Ammon's horn (tissue), 1 donor: ENCODE results near the gene CDC42BPB.
"Not testable (repeated sequence)": the region's sequence is repeated elsewhere in the genome, so short reads cannot be mapped to it uniquely, and the experiment has no call there.

ENCODE experiments used
- DNase-seq: peaks from one replicate; pipeline ENCODE4 v3.0.0-alpha.2; 2016; ENCODE audit warnings: low spot score

The CDC42BPB gene

DNA sequence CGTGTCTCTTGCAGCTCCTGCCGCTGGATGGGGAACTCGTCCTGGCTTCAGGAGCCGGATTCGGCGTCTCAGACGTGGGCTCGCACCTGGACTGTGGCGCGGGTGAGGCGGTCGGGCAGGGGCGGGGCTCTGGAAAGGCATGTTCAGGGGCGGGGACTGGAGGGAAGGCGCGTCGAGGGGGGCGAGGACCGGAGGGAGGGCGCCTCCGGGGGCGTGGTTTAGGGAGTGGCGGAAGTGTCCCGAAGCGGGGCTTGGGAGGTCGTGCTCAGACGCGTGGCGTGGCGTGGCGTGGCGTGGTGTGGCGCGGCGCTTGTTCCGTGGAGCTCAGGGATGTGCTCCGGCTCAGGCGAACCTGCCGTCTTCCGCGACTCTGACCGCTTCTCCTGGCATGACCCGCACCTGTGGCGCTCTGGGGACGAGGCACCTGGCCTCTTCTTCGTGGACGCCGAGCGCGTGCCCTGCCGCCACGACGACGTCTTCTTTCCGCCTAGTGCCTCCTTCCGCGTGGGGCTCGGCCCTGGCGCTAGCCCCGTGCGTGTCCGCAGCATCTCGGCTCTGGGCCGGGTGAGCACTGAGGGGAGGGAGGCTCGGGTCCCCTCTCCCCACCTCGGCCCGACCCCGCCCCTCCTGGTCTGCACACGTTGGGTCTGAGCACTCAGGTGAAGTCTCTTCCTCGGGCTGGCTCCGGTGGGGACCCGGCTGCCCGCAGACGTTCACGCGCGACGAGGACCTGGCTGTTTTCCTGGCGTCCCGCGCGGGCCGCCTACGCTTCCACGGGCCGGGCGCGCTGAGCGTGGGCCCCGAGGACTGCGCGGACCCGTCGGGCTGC, 128.7 kb downstream of the CDC42BPB start:
- no peak for DNase-seq

- DNase-seq = no peak
These were observed 129.4 kb downstream of the CDC42BPB start for GRCh38 chr14:102927878-102928411.

- no peak for DNase-seq
These were observed 129.9 kb downstream of the CDC42BPB start for GRCh38 chr14:102927346-102927877.

GRCh38 chr14:102926840-102927239, 130.5 kb downstream of the CDC42BPB start:
- DNase-seq = not testable (repeated sequence)

DNA sequence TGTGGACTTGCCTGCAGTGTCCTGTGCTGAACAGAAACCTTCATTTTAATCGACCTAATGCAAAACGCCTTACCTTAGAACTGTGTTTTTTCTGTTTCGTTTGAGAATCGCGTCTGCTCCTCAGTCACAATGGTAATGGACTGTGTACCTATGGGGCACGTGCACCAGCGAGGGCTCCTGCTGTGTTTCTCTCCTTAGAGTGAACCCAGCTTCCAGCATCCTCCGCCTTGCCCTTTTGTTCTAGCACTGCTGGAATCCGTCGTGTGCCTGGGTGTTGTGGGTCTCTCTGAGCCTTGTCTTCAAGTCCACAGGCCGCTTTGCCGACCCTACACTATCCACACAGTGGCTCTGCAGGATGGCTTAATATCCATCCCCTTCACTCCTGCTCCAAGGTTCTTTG, 131.2 kb downstream of the CDC42BPB start:
- no peak for DNase-seq

GRCh38 chr14:102925646-102926045, 131.7 kb downstream of the CDC42BPB start:
- DNase-seq = no peak

- DNase-seq = no peak
These were observed 132.4 kb downstream of the CDC42BPB start for GRCh38 chr14:102924632-102925588.

DNA sequence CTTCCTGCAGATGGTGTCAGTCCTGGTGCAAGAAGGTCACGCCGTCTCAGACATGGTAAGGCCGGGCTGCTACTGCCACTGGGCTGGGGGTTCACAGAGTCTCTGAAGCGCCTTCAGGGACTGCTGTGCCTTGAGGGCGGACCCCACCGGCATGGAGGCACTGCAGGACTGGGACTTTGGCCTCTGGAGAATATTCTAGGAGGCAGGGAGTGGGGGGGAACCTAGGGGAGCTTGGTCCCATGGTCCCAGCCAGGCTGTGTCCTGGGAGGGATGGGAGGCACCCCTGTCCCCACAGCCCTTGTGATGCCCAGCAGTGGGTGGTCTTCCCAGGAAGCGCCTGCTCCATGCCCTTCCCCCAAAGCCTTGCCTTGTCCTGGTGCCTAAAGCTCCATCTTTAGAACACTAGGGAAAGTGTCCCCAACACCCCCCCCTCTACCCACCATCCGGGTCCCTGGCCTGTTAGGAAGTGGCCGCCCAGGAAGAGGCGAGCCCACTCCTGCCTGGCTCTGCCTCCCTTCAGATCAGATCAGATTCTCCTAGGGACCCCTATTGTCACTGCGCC, 133.3 kb downstream of the CDC42BPB start:
- DNase-seq = no peak

- DNase-seq = no peak
These were observed 134.0 kb downstream of the CDC42BPB start for GRCh38 chr14:102923201-102923924.

- no peak for DNase-seq
These were observed 134.7 kb downstream of the CDC42BPB start, which contains the start of gene AMN for GRCh38 chr14:102922490-102923200. AMN (plus strand) TSS chr14:102922663; CDS start chr14:102922689, 26 bp downstream.

- no peak for DNase-seq
These were observed 136.4 kb downstream of the CDC42BPB start for GRCh38 chr14:102920998-102921304.

DNA sequence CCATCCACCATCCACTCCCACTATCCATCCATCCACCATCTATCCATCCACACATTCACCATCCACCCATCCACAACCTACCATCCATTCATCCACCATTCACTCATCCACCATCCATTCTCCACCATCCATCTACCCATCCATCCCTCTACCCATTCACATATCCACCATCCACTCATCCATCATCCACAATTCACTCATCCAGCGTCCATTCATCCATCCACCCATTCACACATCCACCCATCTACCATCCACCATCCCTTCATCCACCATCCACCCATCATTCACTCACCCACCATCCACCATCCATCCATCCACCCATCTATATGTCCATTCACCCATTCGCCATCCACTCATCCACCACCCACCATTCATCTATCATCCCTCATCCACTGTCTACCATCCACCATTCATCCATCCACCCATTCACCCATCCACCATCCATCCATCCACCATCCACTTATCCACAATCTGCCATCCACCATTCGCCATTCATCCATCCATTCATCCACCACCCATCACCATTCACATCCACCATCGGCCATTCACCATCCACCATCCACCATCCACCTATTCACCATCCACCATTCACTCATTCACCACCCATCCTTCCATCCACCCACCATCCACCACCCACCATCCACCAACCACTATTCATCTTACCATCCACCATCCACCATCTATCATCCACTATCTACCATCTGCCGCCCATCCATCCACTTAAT, 136.9 kb downstream of the CDC42BPB start:
- DNase-seq = no peak

- DNase-seq = no peak
These were observed 138.9 kb downstream of the CDC42BPB start for GRCh38 chr14:102918438-102918837.

GRCh38 chr14:102917469-102918211, 139.7 kb downstream of the CDC42BPB start:
- peak; percentile 32 for DNase-seq

GRCh38 chr14:102917056-102917385, 140.3 kb downstream of the CDC42BPB start:
- DNase-seq = no peak

DNA sequence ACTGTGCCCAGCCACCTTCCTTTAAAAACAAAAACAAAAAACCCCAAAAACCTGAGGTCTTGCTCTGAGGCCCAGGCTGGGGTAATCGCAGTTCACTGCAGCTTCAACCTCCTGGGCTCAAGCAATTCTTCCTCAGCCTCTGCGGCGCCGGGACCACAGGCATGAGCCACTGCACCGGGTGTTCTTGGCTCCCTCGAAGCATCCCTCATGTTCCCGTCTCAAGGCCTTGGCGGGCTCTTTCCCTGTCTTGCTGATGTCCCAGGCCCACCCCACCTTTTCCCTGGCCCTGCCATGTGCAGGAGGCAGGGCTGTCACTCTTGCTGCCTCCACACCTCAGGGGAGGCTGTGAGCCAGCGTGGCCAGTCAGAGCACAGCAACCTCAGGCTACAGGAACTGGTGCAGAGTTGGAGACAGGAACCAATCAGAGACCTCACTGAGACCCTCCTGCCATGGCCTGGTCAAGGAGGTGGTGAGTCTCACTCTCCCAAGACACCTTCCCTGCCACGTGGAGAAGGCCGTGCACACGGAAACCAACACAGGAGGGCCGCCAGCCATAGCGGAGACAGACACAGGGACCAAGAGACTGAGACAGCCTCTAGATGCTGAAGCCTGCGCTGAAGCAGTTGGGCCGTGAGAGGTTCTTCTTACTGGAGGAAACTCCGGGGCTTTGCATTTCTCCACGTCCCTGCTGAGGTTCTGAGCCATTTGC, 140.8 kb downstream of the CDC42BPB start:
- DNase-seq = no peak

DNA sequence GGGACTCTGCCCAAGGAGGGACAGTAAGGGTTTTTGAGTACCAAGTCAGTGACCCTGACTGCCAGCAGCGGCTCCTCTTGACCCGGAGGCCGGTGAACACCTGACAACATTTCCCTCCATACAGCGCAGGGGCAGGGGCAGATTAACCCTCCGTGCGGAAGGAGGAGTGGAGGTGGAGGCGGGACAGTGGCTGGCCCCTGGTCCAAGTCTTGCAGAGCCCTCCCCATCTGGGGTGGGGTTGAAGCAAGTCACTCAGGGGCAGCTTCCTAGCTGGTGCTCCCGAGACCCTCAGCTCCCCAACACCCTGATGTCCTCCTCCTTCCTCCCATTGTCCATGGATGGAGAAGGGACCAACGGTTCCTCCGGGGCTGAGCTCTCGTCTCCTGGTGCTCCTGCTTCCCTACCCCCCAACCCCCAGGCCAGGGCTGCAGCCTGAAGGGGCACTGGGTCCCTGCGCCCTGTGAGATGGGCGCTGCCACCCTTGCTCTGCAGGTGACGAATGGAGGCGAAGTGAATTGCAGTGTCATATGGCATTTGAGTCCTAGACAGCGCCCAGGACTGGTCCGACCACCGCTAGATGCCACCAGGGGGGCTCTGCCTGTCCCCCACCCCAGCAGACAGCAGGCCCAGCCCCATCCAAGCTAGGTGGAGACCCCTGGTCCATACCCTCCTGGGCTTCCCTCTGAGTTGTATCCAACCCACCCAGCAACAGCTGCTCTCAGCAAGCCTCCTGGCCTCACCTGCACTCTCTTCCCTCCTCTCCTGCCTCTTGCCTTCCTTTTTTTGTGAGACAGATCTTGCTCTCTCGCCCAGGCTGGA, 141.8 kb downstream of the CDC42BPB start:
- DNase-seq = no peak
